ENCODE data around the gene FRMD8.

Gene FRMD8

GRCh38 chr11:65386307-65387140, at the start of gene FRMD8:
TSS of gene FRMD8 (plus strand) at chr11:65386637. CDS start at chr11:65387037, 400 bp downstream.
- peak; percentile 87 for DNase-seq

GRCh38 chr11:65338676-65339075, 47.8 kb upstream of the FRMD8 start:
- no peak for DNase-seq

DNA sequence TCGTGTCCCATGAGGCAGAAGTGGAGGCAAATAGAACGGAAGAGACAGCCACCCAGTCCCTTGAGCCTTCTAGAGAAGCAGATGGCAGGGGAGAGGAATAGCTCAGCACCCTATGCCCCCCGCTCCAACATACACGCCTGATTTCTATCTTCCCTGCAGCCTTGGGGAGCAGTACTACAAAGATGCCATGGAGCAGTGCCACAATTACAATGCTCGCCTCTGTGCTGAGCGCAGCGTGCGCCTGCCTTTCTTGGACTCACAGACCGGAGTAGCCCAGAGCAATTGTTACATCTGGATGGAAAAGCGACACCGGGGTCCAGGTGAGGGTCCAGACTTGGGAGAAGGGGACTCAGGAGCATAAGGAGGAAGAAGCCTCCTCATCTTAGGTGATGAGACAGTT, 46.2 kb upstream of the FRMD8 start:
- no peak for DNase-seq

GRCh38 chr11:65341856-65342255, 44.6 kb upstream of the FRMD8 start:
- no peak for DNase-seq

- DNase-seq = no peak
Observed at GRCh38 chr11:65351511-65351910, 34.9 kb upstream of the FRMD8 start.

GRCh38 chr11:65352783-65353182, 33.7 kb upstream of the FRMD8 start:
- no peak for DNase-seq

DNA sequence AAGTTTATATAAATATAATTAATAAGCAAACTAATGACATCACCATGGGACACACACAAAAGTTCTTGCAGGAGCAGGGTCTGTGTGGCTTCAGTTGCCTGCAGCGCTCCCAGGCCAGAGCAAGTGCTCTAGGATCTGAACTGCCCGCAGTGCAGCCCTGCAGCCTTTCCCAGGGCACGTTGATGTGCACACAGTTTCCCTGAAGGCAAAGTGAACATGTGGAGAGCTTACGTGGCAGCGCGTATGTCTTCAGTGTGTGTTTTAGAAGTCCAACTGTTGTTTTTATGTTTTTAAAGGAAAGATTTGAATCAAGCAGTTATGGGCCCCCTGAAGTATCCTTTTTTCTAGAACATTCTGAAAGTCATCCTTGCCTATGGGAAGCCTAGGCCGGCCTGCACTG, 33.1 kb upstream of the FRMD8 start:
- no peak for DNase-seq

- no peak for DNase-seq
Observed at GRCh38 chr11:65353900-65354264, 32.6 kb upstream of the FRMD8 start.

DNA sequence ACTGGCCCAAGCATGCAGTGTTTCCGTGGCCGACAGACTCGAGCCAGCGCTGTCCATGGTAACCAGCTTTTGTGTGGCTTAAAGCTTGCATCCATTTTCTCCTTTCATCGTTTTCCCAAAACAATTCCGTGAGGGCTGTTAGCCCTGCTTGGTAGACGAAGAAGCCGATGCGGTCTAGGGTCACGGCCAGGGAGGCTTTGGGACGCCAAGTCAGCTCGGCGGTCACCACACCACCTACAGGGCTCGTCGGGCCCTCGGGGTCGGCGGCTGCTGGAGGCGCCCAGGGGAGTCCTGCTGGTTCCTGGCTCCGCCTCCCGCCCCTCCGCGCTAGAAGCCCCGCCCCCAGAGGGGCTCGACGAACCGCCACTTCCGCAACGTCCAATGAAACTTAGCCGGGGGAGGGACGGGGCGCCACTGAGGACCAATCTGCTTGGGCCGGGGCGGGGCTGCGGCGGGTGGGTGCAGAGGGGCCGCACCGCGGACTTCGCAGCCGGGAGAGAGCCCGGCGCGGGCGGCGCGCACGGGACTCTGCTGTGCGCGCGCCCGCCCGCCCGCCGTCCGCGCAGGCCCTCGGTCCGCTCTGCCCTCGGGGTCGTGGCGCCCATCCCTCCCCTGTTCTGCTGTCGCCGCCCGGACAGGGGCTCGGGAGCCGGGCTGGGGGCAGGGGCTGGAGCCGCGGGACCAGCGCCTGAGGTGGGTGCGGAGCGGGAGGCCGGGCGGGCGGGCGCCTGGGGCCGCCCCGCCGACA, 32.0 kb upstream of the FRMD8 start, which contains the start of gene TIGD3:
Gene TIGD3, plus strand, starts transcription at position 487 of the 748 bp plus-strand sequence. CDS start 1,058 bp downstream, outside the sequence.
- DNase-seq = peak; percentile 97

DNA sequence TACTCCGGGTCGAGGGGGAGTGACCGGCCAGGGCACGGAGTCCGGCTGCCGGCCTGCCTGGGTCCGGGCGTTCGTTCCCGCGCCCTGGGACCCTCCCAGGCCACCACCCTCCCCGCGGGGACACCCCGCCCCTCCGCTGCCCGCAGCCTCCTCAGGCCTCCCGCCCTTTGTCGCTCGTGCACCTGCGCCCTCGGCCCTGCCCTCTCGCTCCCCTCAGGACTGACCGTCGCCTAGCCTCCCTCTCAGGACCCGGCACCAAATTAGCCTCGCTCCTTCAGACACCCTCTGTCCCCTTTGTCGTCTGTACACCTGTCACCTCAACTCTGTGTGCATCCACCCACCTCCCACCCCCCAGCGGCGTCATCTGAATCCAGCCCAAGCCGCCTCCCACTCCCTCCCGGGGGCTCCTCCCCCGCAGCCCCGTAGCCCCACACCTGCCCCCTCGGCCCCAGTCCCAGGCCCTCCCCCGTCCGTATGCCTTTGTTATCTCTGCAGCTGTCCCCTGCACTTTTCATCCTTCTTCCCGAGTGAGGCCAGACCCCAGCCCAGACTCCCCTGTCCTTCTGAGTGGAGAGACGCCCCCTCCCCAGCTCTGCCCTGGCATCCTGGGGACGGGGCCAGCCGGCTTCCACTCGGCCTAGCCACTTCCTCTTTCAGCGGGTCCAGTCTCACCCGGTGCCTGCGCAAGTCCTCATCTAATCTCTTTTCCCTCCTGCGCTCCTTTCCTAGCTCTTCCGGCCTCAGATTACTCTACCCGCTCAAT, 31.2 kb upstream of the FRMD8 start:
- peak; percentile 50 for DNase-seq

DNA sequence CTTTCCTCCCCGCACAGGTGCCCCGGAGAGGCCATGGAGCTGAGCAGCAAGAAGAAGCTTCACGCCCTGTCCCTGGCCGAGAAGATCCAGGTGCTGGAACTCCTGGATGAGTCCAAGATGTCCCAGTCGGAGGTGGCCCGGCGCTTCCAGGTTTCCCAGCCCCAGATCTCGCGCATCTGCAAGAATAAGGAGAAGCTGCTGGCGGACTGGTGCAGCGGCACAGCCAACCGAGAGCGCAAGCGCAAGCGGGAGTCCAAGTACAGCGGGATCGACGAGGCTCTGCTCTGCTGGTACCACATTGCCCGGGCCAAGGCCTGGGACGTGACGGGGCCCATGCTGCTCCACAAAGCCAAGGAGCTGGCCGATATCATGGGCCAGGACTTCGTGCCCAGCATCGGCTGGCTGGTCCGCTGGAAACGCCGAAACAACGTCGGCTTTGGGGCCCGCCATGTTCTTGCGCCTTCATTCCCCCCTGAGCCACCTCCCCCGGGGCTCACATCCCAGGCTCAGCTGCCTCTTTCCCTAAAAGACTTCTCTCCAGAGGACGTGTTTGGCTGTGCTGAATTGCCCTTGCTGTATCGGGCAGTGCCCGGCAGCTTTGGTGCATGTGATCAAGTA, 30.6 kb upstream of the FRMD8 start:
- no peak for DNase-seq

DNA sequence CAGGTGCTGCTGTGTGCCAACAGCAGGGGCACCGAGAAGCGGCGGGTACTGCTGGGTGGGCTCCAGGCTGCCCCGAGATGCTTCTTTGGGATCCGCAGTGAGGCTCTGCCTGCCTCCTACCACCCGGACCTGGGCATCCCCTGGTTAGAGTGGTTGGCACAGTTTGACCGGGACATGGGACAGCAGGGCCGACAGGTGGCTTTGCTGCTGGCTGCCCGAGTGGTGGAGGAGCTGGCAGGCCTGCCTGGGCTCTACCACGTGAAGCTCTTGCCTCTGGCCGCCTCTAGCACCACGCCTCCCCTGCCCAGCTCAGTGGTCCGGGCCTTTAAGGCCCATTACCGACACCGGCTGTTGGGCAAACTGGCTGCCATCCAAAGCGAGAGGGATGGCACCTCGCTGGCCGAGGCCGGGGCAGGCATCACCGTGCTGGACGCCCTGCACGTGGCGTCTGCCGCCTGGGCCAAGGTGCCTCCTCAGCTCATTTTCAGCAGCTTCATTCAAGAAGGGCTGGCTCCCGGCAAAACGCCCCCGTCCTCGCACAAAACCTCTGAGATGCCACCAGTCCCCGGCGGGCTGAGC, 30.0 kb upstream of the FRMD8 start:
- no peak for DNase-seq

DNA sequence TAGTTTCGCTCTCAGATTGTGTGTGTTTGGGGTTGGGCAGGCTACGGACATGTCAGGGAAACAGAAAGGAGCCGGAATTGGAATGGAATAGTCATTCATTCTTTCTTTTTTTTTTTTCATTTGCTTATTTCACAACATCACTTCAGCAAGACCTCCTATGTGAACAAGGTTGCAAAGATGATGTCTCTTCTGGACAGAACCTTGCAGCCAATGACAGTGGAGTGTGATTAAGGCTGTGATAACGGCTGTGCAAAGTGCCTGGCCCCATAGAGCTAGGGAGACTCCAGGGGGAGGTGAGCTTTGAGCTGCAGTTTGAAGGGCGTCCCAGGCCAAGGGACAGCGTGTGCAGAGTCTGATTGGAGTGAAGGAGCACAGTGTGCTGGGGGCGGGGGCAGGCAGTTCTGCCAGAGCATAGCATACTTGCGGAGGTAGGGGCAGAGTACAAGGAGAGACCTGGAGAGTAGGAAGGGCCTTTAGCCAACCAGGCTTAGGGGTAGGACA, 28.5 kb upstream of the FRMD8 start:
- DNase-seq = no peak

GRCh38 chr11:65362320-65362931, 24.0 kb upstream of the FRMD8 start:
- DNase-seq = no peak

- DNase-seq = no peak
Observed at GRCh38 chr11:65362966-65363365, 23.5 kb upstream of the FRMD8 start.

DNA sequence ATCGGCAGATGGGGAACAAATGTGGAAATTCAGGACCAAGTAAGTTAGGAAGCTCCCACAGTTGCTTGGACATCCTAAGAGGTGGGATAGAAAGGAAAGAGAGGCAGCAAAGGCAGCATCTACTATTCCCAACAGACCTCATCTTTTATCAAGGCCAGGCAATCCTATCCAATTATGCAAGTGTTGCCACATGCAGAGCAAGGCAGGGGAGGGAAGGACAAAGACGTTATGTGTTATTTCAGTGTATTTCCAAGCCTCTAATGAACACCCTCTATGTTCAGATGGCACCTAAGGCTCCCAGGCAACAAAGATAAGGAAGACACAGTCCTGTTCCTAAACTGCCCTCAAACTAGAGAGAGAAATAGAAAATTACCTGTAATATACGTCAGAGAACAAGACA, 22.7 kb upstream of the FRMD8 start:
- no peak for DNase-seq

- peak; percentile 47 for DNase-seq
Observed at GRCh38 chr11:65366340-65366773, 20.1 kb upstream of the FRMD8 start.

GRCh38 chr11:65370659-65371049, 15.8 kb upstream of the FRMD8 start:
- no peak for DNase-seq

DNA sequence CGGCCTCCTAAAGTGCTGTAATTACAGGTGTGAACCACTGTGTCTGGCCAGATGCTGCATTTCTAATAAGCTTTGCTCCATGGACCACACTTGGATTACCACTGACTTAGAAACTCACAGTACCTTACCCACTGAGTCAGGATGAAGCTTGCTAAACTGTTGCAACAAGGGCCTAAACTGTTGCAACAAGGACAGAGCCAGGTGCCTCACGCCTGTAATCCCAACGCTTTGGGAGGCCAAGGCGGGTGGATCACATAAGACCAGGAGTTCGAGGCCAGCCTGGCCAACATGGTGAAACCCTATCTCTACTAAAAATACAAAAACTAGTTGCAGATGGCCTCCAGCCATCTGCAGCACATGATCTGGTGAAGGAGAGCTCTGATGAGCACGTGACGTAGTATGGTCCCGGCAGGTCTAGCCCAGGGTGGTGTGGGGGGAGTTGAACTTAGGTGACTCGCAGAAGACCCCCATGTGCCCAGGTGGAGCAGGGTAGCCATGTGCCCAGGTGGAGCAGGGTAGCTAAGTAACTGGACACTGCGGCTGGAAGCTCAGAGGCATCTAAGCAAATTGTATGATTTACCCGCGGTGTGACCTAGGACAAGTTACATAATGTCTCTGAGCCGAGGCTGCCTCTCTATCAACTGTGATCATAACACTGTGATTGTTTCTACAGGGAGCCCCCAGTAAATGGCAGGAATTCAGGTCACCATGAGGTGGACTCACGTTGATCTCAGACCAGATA, 12.4 kb upstream of the FRMD8 start:
- no peak for DNase-seq

GRCh38 chr11:65375012-65375411, 11.4 kb upstream of the FRMD8 start:
- DNase-seq = no peak

GRCh38 chr11:65376138-65376713, 10.2 kb upstream of the FRMD8 start:
- no peak for DNase-seq
